HFFc6 (cell line): ENCODE data around the gene ZNF302. TPM values are rescaled to one million over a fixed set of nuclear protein-coding genes. Genes with fewer than 3 reads are reported as not detected.
"Not testable (repeated sequence)": the region's sequence is repeated elsewhere in the genome, so short reads cannot be mapped to it uniquely, and the experiment has no call there.

Experiments
- DNase-seq: peaks from one replicate; pipeline ENCODE4 v3.0.0-alpha.2; 2018
- H3K27ac Mint-ChIP-seq: 2 replicates; pipeline ENCODE4 v1.8.0; 2020; ENCODE audit warnings: mild to moderate bottlenecking, mixed read lengths
- H3K27me3 Mint-ChIP-seq: 2 replicates; pipeline ENCODE4 v1.8.0; 2021; ENCODE audit warnings: mild to moderate bottlenecking, moderate library complexity, mixed read lengths; ENCODE audit not compliant: insufficient read depth
- H3K36me3 Mint-ChIP-seq: 2 replicates; pipeline ENCODE4 v1.8.0; 2021; ENCODE audit warnings: low read depth, mixed read lengths
- H3K4me1 Mint-ChIP-seq: 2 replicates; pipeline ENCODE4 v1.8.0; 2020; ENCODE audit warnings: low read depth, mixed read lengths
- H3K4me3 Mint-ChIP-seq: 2 replicates; pipeline ENCODE4 v1.8.0; 2020; ENCODE audit warnings: mild to moderate bottlenecking, moderate library complexity, mixed read lengths
- H3K9me3 Mint-ChIP-seq: 2 replicates; pipeline ENCODE4 v1.8.0; 2020; ENCODE audit warnings: mild to moderate bottlenecking, mixed read lengths
- total RNA-seq, 6 experiments: library from RNA; stranded (reverse); fragmentation: NEBNext Ultra II Directional; extraction: Animal tissue kit (Norgen Biotek cat#: 25700); gene quantifications; 2 replicates in 1 of 6; 3 replicates in 5 of 6; pipeline ENCODE4 v1.2.3, GENCODE V29; 2021
- TF ChIP-seq, protein P1 (sequence below): fragments of 200-600 bp; sonication (generic); IDR thresholded peaks from 2 replicates; pipeline ENCODE4 v1.5.0; 2021; ENCODE audit warnings: antibody characterized with exemption, mild to moderate bottlenecking

ZNF302 gene
- total RNA-seq, 6 experiments from 2014 or later = 8.6 to 12.0 (median 9.7) TPM

DNA sequence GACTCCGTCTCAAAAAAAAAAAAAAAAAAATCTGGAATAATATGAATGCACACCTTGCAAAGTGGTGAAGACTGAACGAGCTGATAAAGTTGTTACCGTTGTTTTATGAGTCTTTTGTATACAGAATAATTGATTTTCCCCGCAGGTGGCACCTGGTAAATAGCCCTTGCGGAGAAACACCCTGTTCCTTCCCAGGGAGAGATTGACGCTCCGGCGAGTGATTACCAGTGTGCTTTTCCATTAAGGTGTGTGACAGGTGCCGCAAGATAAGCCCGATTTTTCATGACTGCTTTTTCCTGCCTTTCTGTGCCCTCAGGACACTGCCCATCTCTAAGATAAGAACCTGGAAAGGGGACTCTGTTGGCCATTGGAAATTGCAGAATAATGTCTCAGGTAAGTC, 943 bp downstream of the ZNF302 start:
- TF ChIP-seq, protein P1, sequence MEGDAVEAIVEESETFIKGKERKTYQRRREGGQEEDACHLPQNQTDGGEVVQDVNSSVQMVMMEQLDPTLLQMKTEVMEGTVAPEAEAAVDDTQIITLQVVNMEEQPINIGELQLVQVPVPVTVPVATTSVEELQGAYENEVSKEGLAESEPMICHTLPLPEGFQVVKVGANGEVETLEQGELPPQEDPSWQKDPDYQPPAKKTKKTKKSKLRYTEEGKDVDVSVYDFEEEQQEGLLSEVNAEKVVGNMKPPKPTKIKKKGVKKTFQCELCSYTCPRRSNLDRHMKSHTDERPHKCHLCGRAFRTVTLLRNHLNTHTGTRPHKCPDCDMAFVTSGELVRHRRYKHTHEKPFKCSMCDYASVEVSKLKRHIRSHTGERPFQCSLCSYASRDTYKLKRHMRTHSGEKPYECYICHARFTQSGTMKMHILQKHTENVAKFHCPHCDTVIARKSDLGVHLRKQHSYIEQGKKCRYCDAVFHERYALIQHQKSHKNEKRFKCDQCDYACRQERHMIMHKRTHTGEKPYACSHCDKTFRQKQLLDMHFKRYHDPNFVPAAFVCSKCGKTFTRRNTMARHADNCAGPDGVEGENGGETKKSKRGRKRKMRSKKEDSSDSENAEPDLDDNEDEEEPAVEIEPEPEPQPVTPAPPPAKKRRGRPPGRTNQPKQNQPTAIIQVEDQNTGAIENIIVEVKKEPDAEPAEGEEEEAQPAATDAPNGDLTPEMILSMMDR = no peak
- Mint-ChIP-seq H3K36me3 (peaks cover 68% of the 10 kb centered on the region), H3K27me3 (peaks cover 1% of the 10 kb centered on the region), H3K4me1 (peaks cover 31% of the 10 kb centered on the region), H3K4me3 (peak overlapping the region; percentile 98), H3K9me3 (peaks cover 46% of the 10 kb centered on the region), H3K27ac (peak overlapping the region; percentile 99)
- no peak for DNase-seq

DNA sequence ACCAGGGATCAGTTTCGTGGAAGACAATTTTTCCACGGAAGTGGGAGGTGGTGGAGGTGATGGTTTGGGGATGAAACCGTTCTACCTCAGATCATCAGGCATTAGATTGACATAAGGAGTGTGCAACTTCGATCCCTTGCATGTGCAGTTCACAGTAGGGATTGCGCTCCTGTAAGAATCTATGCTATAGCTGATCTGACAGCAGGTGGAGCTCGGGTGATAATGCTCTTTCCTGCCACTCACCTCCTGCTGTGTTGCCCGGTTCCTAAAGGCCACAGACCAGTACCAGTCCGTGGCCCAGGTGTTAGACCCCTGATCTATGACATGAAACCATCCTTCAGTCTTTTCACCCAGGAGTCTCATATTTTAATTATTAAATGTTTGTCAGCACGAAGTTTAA, 4.0 kb downstream of the ZNF302 start:
- Mint-ChIP-seq H3K9me3 (peaks cover 77% of the 10 kb centered on the region), H3K36me3 (peaks cover 92% of the 10 kb centered on the region), H3K27me3 (peaks cover 1% of the 10 kb centered on the region), H3K27ac (no peak overlapping the region), H3K4me3 (no peak overlapping the region), H3K4me1 (peaks cover 28% of the 10 kb centered on the region)
- no peak for DNase-seq
- TF ChIP-seq, protein P1 = no peak

DNA sequence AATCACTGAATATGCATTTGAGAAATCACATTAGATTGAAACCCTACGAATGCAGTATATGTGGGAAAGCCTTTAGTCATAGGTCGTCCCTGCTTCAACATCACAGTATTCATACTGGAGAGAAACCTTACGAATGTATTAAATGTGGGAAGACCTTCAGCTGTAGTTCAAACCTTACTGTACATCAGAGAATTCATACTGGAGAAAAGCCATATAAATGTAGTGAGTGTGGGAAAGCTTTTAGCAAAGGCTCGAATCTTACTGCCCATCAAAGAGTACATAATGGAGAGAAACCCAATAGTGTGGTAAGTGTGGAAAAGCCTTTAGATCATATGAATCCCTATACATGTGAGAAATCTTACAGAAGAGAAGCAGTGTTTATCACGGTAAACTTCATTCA, 7.8 kb downstream of the ZNF302 start:
- Mint-ChIP-seq H3K36me3 (peaks cover 64% of the 10 kb centered on the region), H3K9me3 (peaks cover 63% of the 10 kb centered on the region)
- DNase-seq, H3K4me3 Mint-ChIP-seq, H3K4me1 Mint-ChIP-seq, H3K27ac Mint-ChIP-seq, H3K27me3 Mint-ChIP-seq: not testable (repeated sequence)

DNA sequence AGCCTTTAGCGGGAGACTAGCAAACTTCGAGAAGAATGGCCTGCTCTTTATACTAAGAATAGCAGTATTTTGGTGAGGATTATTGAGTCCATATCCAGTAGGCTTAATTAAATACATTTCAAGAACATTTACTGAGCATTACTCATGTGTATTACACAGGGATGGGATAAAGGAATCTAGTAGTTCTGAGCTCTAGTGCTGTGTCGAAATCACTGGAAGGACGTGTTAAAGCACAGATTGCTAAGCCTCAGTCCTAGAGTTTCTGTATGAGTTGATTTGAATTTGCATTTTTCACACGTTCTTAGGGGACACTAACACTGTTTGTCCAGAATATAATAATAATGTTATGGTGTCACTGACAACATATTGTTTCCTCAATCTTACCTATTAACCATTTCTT, 9.0 kb downstream of the ZNF302 start:
- Mint-ChIP-seq H3K4me1 (no peaks in the 10 kb centered on the region), H3K27ac (no peak overlapping the region), H3K4me3 (no peak overlapping the region), H3K27me3 (peaks cover 3% of the 10 kb centered on the region; the same call in 1 of the 2 replicates), H3K9me3 (peaks cover 57% of the 10 kb centered on the region), H3K36me3 (peaks cover 53% of the 10 kb centered on the region)
- TF ChIP-seq, protein P1 = no peak
- no peak for DNase-seq

DNA sequence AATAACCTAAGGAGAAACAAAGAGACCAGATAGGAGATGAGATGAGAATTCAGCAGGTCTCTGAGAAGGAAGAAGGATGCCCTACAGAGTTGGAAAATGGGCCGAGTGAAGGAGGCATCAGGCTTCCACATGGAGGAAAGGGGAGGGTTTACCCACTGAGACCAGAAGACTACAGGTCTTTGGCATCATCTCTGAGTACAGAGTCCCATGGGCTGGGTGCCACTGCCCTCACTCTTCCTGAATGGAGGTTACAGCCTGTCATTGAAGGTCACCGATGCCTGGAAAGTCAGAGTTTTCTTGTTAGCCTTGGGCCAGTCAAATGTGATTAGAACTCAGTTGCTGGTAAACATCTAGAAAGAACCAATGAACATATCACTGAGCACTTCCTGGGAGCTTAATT, 9.9 kb downstream of the ZNF302 start:
- DNase-seq = no peak
- H3K4me1 Mint-ChIP-seq = peaks cover 2% of the 10 kb centered on the region
- H3K27me3 Mint-ChIP-seq = peaks cover 3% of the 10 kb centered on the region; the same call in 1 of the 2 replicates
- no peak overlapping the region for H3K4me3 Mint-ChIP-seq
- peaks cover 52% of the 10 kb centered on the region for H3K9me3 Mint-ChIP-seq
- no peak overlapping the region for H3K27ac Mint-ChIP-seq
- TF ChIP-seq, protein P1 = no peak
- peaks cover 44% of the 10 kb centered on the region for H3K36me3 Mint-ChIP-seq

DNA sequence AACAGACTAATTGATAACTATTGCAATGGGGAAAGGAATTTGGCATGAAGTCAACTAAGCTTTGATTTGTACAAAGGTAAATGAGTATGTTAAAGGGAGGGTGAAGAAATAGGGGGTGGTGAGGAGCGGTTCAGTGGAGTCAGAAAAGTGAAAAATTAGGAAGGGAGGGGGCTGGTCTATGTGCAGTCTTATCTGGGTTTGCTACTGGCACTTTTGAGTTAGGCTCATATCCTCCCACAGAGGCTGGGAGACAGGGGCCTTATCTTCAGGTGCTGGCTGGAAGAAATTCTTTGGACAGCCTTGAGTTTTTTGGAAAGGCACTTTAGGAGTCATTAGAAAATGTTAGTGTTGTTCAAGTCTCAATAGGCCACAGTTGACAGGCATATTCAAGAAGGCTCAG, 11.1 kb downstream of the ZNF302 start:
- TF ChIP-seq, protein P1 = no peak
- no peak for DNase-seq
- H3K27me3 Mint-ChIP-seq = peaks cover 6% of the 10 kb centered on the region
- no peak overlapping the region for H3K4me3 Mint-ChIP-seq
- peaks cover 31% of the 10 kb centered on the region for H3K36me3 Mint-ChIP-seq
- H3K9me3 Mint-ChIP-seq = peaks cover 40% of the 10 kb centered on the region
- H3K27ac Mint-ChIP-seq = no peak overlapping the region
- peaks cover 7% of the 10 kb centered on the region for H3K4me1 Mint-ChIP-seq
